ENCODE results near the gene FOXI2. TPM values are rescaled to one million over a fixed set of nuclear protein-coding genes. Genes with fewer than 3 reads are reported as not detected.

The FOXI2 gene
- total RNA-seq, 4 donors from 2014 or later = 0.12 to 1.5 (median 0.56) TPM

GRCh38 chr10:127736222-127736914 is 617 bp upstream of the FOXI2 start:
- TF ChIP-seq POLR2A (IDR thresholded peaks at IDR 0.05) (no peak), CTCF (IDR thresholded peaks at IDR 0.05) (no peak)
- Histone ChIP-seq H3K27ac (peak overlapping the region in 1 of 4 donors; percentile 75), H3K4me1 (peaks cover 12 to 47% (median 21%) of the 10 kb centered on the region in 3 donors), H3K27me3 (peaks cover 0 to 87% (median 1%) of the 10 kb centered on the region in 4 donors), H3K9me3 (no peaks in the 10 kb centered on the region), H3K36me3 (no peaks in the 10 kb centered on the region), H3K4me3 (peak overlapping the region; percentile 27 to 58 (median 42))
- 10 to 12% methylated on average over 2 to 5 of the region's 66 CpGs for WGBS, 2 donors
- intact Hi-C loops (cut with DNase I) = no loop called here
- no peak for DNase-seq

GRCh38 chr10:127737563-127738511 is 852 bp downstream of the FOXI2 start:
- 15 to 35% methylated on average over 12 to 19 of the region's 59 CpGs for WGBS, 2 donors
- peak overlapping the region in 1 of 4 donors; percentile 75 for H3K27ac ChIP-seq
- H3K4me3 ChIP-seq = peak overlapping the region; percentile 27 to 58 (median 42)
- H3K9me3 ChIP-seq = no peaks in the 10 kb centered on the region
- no peaks in the 10 kb centered on the region for H3K36me3 ChIP-seq
- no peak for DNase-seq
- peaks cover 12 to 47% (median 21%) of the 10 kb centered on the region in 3 donors for H3K4me1 ChIP-seq
- intact Hi-C loops (cut with DNase I) = no loop called here
- H3K27me3 ChIP-seq = peaks cover 0 to 75% (median 1%) of the 10 kb centered on the region in 4 donors
- TF ChIP-seq CTCF (IDR thresholded peaks at IDR 0.05) = no peak
- TF ChIP-seq POLR2A (IDR thresholded peaks at IDR 0.05) = no peak

- WGBS, 2 donors = 0 to 55% methylated on average over 3 to 9 of the region's 59 CpGs
Measured at GRCh38 chr10:127738512-127739424, 1.8 kb downstream of the FOXI2 start.

GRCh38 chr10:127739908-127740307 is 2.9 kb downstream of the FOXI2 start:
- DNase-seq = no peak
- no peak overlapping the region for H3K4me3 ChIP-seq
- H3K9me3 ChIP-seq = no peaks in the 10 kb centered on the region
- WGBS, 2 donors = 75% methylated on average over 1 of the region's 1 CpG
- intact Hi-C loops (cut with DNase I) = no loop called here
- H3K4me1 ChIP-seq = peaks cover 12 to 47% (median 21%) of the 10 kb centered on the region in 3 donors
- H3K36me3 ChIP-seq = no peaks in the 10 kb centered on the region
- no peak overlapping the region for H3K27ac ChIP-seq
- TF ChIP-seq POLR2A (IDR thresholded peaks at IDR 0.05) = no peak
- peaks cover 0 to 60% (median 1%) of the 10 kb centered on the region in 4 donors for H3K27me3 ChIP-seq

More at GRCh38 chr10:127738512-127739424, 1.8 kb downstream of the FOXI2 start:
- DNase-seq = no peak
- Histone ChIP-seq H3K4me1 (peaks cover 12 to 47% (median 21%) of the 10 kb centered on the region in 3 donors), H3K4me3 (peak overlapping the region; percentile 20 to 58 (median 42)), H3K36me3 (no peaks in the 10 kb centered on the region), H3K27ac (peak overlapping the region in 2 of 4 donors; percentile 43 to 75), H3K27me3 (peaks cover 0 to 67% (median 1%) of the 10 kb centered on the region in 4 donors), H3K9me3 (no peaks in the 10 kb centered on the region)
- TF ChIP-seq CTCF (IDR thresholded peaks at IDR 0.05) = no peak
- no peak for TF ChIP-seq POLR2A (IDR thresholded peaks at IDR 0.05)
- intact Hi-C loops (cut with DNase I) = no loop called here

GRCh38 chr10:127740596-127740995 is 3.6 kb downstream of the FOXI2 start:
- TF ChIP-seq POLR2A (IDR thresholded peaks at IDR 0.05) (no peak), CTCF (IDR thresholded peaks at IDR 0.05) (no peak)
- Histone ChIP-seq H3K4me3 (no peak overlapping the region), H3K27me3 (peaks cover 0 to 53% (median 0%) of the 10 kb centered on the region in 4 donors), H3K27ac (no peak overlapping the region), H3K36me3 (no peaks in the 10 kb centered on the region), H3K9me3 (no peaks in the 10 kb centered on the region), H3K4me1 (peaks cover 12 to 46% (median 20%) of the 10 kb centered on the region in 3 donors)
- DNase-seq = no peak
- intact Hi-C loops (cut with DNase I) = no loop called here
- 53 to 67% methylated on average over 4 to 5 of the region's 5 CpGs for WGBS, 2 donors

Data from esophagus squamous epithelium (tissue), 5 donors.